NCI-H2029 treated with DMSO at 0.1 percent for 48 hours (cell line): ENCODE results near the gene RFXANK.

ENCODE experiments used
- DNase-seq: peaks from one replicate; lab custom pipeline; 2025; lab: John Stamatoyannopoulos, UW

Gene RFXANK

DNA sequence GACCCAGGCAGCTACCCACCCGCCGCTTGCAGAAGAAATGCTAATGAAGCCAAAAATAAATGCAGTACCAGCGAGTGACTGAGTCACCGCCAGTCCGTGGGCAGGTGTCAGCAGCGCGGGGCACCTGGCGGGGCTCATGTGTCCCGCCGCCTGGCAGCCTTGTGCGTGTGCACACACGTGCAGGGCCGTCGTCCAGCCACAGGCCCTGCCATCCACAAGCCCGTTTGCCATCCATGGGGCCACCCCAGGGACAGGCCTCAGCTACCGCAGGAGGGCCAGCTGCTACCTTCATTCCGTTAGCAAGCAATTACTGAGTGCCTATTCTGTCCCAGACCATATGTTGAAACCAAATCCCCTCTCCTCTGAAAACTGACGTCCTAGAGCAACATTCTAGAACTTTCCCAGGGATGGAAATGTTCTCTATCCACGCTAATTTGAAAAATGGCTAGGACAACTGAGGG lies 40.2 kb downstream of the RFXANK start:
- no peak for DNase-seq

DNA sequence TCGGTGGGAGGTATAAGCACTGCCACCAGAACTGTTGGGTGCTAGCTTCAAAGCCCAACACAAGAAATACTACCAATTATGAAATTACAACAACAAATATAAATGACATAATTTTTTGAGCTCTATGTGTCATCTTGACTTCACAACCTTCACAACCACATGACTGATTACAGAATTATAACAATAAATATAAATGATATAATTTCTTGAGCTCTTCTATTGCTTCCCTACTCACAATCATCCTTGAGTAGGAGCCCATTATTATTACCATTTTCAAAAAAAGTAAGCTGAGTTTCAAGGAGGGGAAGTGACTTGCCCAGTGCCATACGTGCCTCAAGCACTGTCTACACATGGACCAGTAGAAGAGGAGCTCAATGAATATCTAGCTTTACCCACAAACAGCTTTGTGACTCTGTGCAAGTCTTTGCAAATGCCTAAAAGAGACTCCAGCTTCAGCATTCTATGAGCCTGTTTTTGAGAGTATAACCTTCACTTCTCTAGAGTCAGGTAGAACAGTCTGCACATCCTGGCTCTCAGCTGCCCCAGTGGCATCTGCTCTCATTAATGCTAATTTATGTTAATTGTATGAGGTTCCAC lies 42.3 kb downstream of the RFXANK start:
- no peak for DNase-seq

DNA sequence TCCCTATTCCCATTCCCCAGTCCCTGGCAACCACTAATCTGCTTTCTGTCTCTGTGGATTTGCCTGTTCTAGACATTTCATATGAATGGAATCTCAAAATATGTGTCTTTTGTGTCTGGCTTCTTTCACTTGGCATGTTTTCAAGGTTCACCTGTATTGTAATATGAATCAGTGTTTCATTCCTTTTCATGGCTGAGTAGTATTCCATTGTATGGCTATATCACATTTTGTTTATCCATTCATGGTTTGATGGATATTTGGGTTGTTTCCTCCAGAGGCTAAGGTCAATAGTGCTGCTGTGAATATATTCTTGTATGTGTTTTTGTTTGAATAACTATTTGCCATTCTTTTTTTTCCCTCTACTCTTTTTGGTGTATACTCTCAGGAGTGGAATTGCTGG lies 44.1 kb downstream of the RFXANK start:
- DNase-seq, result no peak

DNA sequence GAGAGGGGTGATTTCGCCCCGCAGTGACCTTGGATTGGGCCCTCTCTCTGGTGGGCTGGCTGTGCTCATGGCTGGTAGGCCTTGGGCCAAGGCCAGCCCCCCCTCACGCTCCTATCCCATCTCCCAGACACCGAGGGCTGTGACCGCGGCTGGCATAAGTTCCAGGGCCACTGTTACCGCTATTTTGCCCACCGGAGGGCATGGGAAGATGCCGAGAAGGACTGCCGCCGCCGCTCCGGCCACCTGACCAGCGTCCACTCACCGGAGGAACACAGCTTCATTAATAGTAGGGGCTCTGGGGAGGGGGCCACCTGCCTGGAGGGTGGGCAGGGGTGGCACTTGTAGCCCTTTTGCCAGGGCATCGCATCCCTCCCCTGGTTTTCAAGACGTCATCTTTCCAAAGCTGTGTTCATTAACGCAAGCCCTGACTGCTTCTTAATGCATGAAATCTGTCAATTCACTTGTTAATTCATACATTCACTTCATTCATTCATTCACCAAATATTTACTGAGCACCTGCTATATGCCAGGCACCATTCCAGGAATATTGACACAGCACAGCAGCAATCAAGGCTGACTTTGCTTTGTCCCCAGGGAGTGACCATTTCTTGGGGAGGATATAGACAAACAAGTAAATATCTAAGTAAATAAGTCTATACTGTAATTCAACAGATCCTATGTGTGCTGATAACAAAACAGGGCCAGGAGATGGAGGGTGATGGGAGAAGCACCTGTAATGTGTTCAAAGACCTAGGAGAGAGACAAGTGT lies 46.3 kb downstream of the RFXANK start:
- DNase-seq, result no peak

DNA sequence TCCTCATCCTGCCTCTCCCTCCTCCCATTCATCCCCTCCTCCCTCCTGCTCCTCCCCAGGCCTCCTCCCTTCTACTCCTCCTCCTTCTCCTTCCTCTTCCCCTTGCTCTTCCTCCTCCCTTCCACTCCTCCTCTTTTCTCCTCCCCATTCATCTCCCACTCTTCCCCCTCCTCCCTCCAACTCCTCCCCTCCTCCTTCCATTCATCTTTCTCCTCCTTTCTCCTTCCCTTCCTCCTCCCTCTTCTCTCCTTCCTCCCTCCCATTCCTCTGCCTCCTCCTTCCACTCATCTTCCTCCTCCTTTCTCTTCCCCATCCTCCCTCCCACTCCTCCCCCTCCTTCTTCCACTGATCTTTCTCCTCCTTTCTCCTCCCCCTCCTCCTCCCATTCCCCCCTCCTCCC lies 47.6 kb downstream of the RFXANK start:
- no peak for DNase-seq

DNA sequence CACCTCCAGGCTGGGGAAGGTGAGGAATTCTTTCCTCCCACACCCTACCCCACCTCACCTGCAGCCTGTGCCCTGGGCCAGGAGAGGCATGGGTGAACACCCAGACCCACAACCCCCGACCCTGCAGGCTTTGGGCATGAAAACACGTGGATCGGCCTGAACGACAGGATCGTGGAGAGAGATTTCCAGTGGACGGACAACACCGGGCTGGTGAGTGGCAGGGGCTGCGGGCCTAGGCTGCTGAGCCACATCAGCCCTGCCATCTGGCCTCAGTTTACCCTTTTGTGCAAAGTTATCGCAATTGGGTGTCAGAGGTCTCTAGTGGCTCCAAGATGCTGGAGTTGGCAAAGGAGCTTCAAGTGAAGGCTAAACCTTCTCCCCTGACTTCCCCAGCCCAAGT lies 48.4 kb downstream of the RFXANK start:
- no peak for DNase-seq

DNA sequence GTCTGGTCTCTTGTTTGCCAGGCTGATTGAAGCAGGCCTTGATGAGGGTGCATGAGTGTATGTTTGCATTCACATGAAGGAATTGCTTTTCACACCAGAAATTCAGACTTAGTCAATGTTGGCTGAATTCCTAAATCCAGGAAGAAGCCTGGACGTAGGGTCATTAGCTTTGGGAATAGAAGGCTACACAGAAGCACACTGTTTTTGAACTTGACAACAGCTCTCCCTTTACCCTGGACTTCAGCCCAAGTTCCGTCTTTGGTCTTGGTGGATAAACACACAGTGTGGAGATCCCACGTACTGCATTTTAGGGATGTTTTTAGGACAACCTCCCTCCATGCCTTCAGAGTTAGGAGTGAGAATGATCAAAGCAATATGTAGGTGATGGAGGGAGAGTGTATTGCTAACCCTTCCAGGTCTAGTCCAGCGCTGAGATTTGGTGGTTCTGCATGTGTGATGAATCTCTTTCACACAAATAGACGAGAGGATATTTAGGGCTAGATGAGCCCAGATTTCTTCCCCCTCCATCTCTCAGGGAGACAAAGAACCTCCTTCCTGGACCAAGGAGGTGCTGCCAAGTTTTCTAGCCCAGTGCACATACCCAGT lies 58.2 kb downstream of the RFXANK start:
- no peak for DNase-seq
